AG10803 (cell line): Measurements from ENCODE around the gene SYDE1.

Experiments
- DNase-seq: peaks from one replicate; pipeline ENCODE4 v3.0.0; 2010; ENCODE audit warnings: low read depth
- H3K4me3 ChIP-seq: 2 replicates; pipeline ENCODE4 v1.5.1; 2011; ENCODE audit warnings: mild to moderate bottlenecking, low read length, control low read depth
- CTCF ChIP-seq: conservative IDR thresholded peaks from 2 replicates; pipeline ENCODE4 v1.5.1; 2011; ENCODE audit warnings: mild to moderate bottlenecking, low read length, control low read depth, inconsistent platforms

SYDE1 gene

GRCh38 chr19:15109768-15110417 is 2.7 kb downstream of the SYDE1 start:
- no peak overlapping the region for H3K4me3 ChIP-seq
- no peak for DNase-seq
- no peak for TF ChIP-seq CTCF

- no peak for DNase-seq
- no peak overlapping the region for H3K4me3 ChIP-seq
- no peak for TF ChIP-seq CTCF
Measured at GRCh38 chr19:15110418-15110815, 3.2 kb downstream of the SYDE1 start.

GRCh38 chr19:15111758-15112157 is 4.6 kb downstream of the SYDE1 start:
- no peak for TF ChIP-seq CTCF
- H3K4me3 ChIP-seq = no peak overlapping the region
- DNase-seq = no peak

- DNase-seq = peak; percentile 11
- no peak overlapping the region for H3K4me3 ChIP-seq
- no peak for TF ChIP-seq CTCF
Measured at GRCh38 chr19:15112385-15112784, 5.2 kb downstream of the SYDE1 start.

- no peak for TF ChIP-seq CTCF
- H3K4me3 ChIP-seq = no peak overlapping the region
- DNase-seq = no peak
Measured at GRCh38 chr19:15113245-15114152, 6.3 kb downstream of the SYDE1 start.

- peak; percentile 47 for DNase-seq
- H3K4me3 ChIP-seq = no peak overlapping the region
- TF ChIP-seq CTCF = no peak
Measured at GRCh38 chr19:15114153-15114540, 6.9 kb downstream of the SYDE1 start.

GRCh38 chr19:15115080-15115479 is 7.9 kb downstream of the SYDE1 start:
- H3K4me3 ChIP-seq = no peak overlapping the region
- peak; percentile 55 for DNase-seq
- TF ChIP-seq CTCF = no peak
